K562 (cell line): Measurements from ENCODE around the gene SLC35G6. TPM values are rescaled to one million over a fixed set of nuclear protein-coding genes. Genes with fewer than 3 reads are reported as not detected.

ENCODE experiments used
- ATAC-seq: fragments of 200-7000 bp; cut with Tn5 transposase; 3 replicates; pipeline ENCODE4 v1.9.1; 2020; ENCODE audit warnings: moderate library complexity
- BruUV-seq: library from RNA; stranded (reverse); fragments of 400-500 nt; replicated peaks from 2 replicates; lab custom pipeline; 2021; lab: Mats Ljungman, UMichigan
- CTCF ChIA-PET: fragments of 300-600 bp; formaldehyde crosslinking; extraction: SDS; loops from one replicate; lab custom pipeline; 2021; ENCODE audit warnings: low intra/inter-chr PET ratio; lab: Yijun Ruan, JAX
- POLR2A ChIA-PET: fragments of 300-600, 350-650 bp; sonication (Branson Sonifier 250); formaldehyde crosslinking; extraction: SDS; loops from one replicate; lab custom pipeline; 2021; ENCODE audit warnings: antibody characterized with exemption, inconsistent platforms; lab: Yijun Ruan, JAX
- DNase-seq, 4 experiments: peaks; one replicate each; pipeline versions ENCODE4 v3.0.0 to v3.0.0-alpha.2; 2011 to 2018; ENCODE audit warnings: low spot score in 3 of 4, mixed read lengths in 3 of 4; ENCODE audit errors: extremely low read depth in 1 of 4
- FAIRE-seq: peaks from 2 replicates; lab custom pipeline; 2011; peaks lifted over from hg19 to GRCh38; lab: Jason Lieb, UNC
- H2AFZ ChIP-seq: 2 replicates; pipeline ENCODE4 v1.6.0; 2011; ENCODE audit warnings: low read depth, low read length, control low read depth, inconsistent platforms
- H3K27ac ChIP-seq: fragments of 200-600 bp; 3 replicates; pipeline ENCODE4 v1.8.0; 2011; ENCODE audit warnings: low read depth, mild to moderate bottlenecking, control low read depth, inconsistent platforms, low read length, moderate library complexity, mixed read lengths; ENCODE audit errors: extremely low read depth
- H3K27me3 ChIP-seq, 2 experiments: fragments of 300-600 bp in 1 of 2; 2 replicates in 1 of 2; 3 replicates in 1 of 2; pipeline versions ENCODE4 v1.6.0 to v1.8.0; 2011; ENCODE audit warnings: inconsistent platforms in 2 of 2, low read length in 2 of 2, mild to moderate bottlenecking in 1 of 2, mixed read lengths in 1 of 2, moderate library complexity in 1 of 2; ENCODE audit not compliant: control insufficient read depth in 2 of 2, insufficient read depth in 2 of 2
- H3K36me3 ChIP-seq: fragments of 300-600 bp; 3 replicates; pipeline ENCODE4 v1.8.0; 2011; ENCODE audit warnings: mild to moderate bottlenecking, low read length, inconsistent platforms; ENCODE audit not compliant: control insufficient read depth, insufficient read depth
- H3K4me1 ChIP-seq, 2 experiments: fragments of 200-600 bp in 1 of 2; replicated peaks in 1 of 2; 2 replicates in 1 of 2; 3 replicates in 1 of 2; pipeline versions ENCODE4 v1.5.1 to v1.8.0; 2011; ENCODE audit warnings: inconsistent platforms in 2 of 2, low read length in 2 of 2, mild to moderate bottlenecking in 1 of 2, mixed read lengths in 1 of 2, moderate library complexity in 1 of 2; ENCODE audit not compliant: control insufficient read depth in 2 of 2, insufficient read depth in 2 of 2
- H3K4me2 ChIP-seq: 2 replicates; pipeline ENCODE4 v1.6.1; 2011; ENCODE audit warnings: low read length, control low read depth, inconsistent platforms, mixed read lengths; ENCODE audit not compliant: insufficient read depth
- H3K4me3 ChIP-seq: fragments of 200-600 bp; sonication (generic), shearing (Covaris generic); 2 replicates; pipeline ENCODE4 v1.5.1; 2016; ENCODE audit warnings: control low read depth, inconsistent platforms
- H3K79me2 ChIP-seq: fragments of 200-600 bp; 3 replicates; pipeline ENCODE4 v1.8.0; 2011; ENCODE audit warnings: low read length, inconsistent platforms; ENCODE audit not compliant: control insufficient read depth, insufficient read depth
- H3K9ac ChIP-seq, 2 experiments: 2 replicates each; pipeline versions ENCODE4 v1.6.0 to v1.6.1; 2011; ENCODE audit warnings: low read depth in 2 of 2, low read length in 2 of 2, control low read depth in 1 of 2, inconsistent platforms in 1 of 2, mild to moderate bottlenecking in 1 of 2, mixed read lengths in 1 of 2; ENCODE audit not compliant: insufficient read depth in 1 of 2
- H3K9me1 ChIP-seq: one replicate; pipeline ENCODE4 v1.6.0; 2011; ENCODE audit warnings: inconsistent platforms, mild to moderate bottlenecking, low read length, moderate library complexity; ENCODE audit not compliant: control insufficient read depth, insufficient read depth
- H3K9me3 ChIP-seq: replicated peaks from 2 replicates; pipeline ENCODE4 v1.5.1; 2011; ENCODE audit warnings: low read depth, low read length, inconsistent platforms; ENCODE audit not compliant: control insufficient read depth, insufficient read depth
- H4K20me1 ChIP-seq: replicated peaks from 2 replicates; pipeline ENCODE4 v1.6.1; 2011; ENCODE audit warnings: low read length, inconsistent platforms, mixed read lengths; ENCODE audit not compliant: control insufficient read depth, insufficient read depth
- ASH1L ChIP-seq: fragments of 450-650 bp; IDR thresholded peaks from 2 replicates; pipeline ENCODE4 v1.6.1; 2018; ENCODE audit warnings: borderline replicate concordance, mild to moderate bottlenecking, low read depth; ENCODE audit not compliant: partially characterized antibody
- CEBPZ ChIP-seq: fragments of 150-350 bp; IDR thresholded peaks from 2 replicates; pipeline ENCODE4 v1.6.1; 2014; ENCODE audit warnings: low read depth, mild to moderate bottlenecking, low read length, borderline replicate concordance
- MCM3 ChIP-seq: fragments of 450-650 bp; IDR thresholded peaks from 2 replicates; pipeline ENCODE4 v1.6.1; 2016
- PTRF ChIP-seq: fragments of 450-650 bp; IDR thresholded peaks from 2 replicates; pipeline ENCODE4 v1.6.1; 2016; ENCODE audit warnings: mild to moderate bottlenecking, missing genetic modification characterization, missing compliant biosample characterization
- RFX7 ChIP-seq: fragments of 250-450 bp; sonication (Bioruptor Pico); IDR thresholded peaks from 2 replicates; pipeline ENCODE4 v1.5.1; 2021; ENCODE audit warnings: mild to moderate bottlenecking
- TCF7L2 ChIP-seq: fragments of 150-350 bp; IDR thresholded peaks from 2 replicates; pipeline ENCODE4 v1.6.1; 2016; ENCODE audit warnings: low read depth, mild to moderate bottlenecking, low read length, moderate library complexity
- TEAD2 ChIP-seq: fragments of 450-650 bp; IDR thresholded peaks from 2 replicates; pipeline ENCODE4 v1.6.1; 2016; ENCODE audit warnings: missing genetic modification characterization, control low read depth, missing compliant biosample characterization
- ZNF311 ChIP-seq: fragments of 250-450 bp; sonication (Bioruptor Pico); IDR thresholded peaks from 2 replicates; pipeline ENCODE4 v1.4.0; 2020; ENCODE audit warnings: mild to moderate bottlenecking, moderate library complexity
- ZNF431 ChIP-seq: sonication (generic); formaldehyde crosslinking; IDR thresholded peaks from 2 replicates; pipeline ENCODE4 v1.8.0; 2022; ENCODE audit warnings: mild to moderate bottlenecking, missing genetic modification reagents
- WGBS: fragments of 100-300 bp; shearing (Covaris generic); methylation state at CpG from one replicate; pipeline ENCODE4 v1.1.6; 2016; ENCODE audit warnings: low coverage, mixed read lengths; ENCODE audit not compliant: insufficient coverage; ENCODE audit errors: missing lambda C conversion rate; 5-methylcytosine and 5-hydroxymethylcytosine counted together
- in situ Hi-C: fragments of 300-500 bp; cut with MboI; formaldehyde crosslinking; loops from 4 replicates; pipeline ENCODE4 v1.15.0; 2018; ENCODE audit warnings: inconsistent platforms, mixed read lengths
- intact Hi-C: fragments of 100-400 bp; cut with micrococcal nuclease; formaldehyde crosslinking; loops from 2 replicates; pipeline ENCODE4 v1.14.2; 2022
- polyA plus RNA-seq, 8 experiments: library from polyadenylated mRNA; depleted of rRNA in 4 of 8; stranded (reverse) in 5 of 8; unstranded in 3 of 8; fragments of >200 nt; fragmentation: Nextera tagmentation in 2 of 8; fragmentation: Illumina TruSeq in 1 of 8; extraction: Ambion mirVana in 2 of 8; extraction: Trizol in 1 of 8; gene quantifications; 2 replicates each; pipeline versions ENCODE4 v1.2.1 to v1.2.3, GENCODE V29; 2011 to 2014; ENCODE audit warnings: inconsistent platforms in 1 of 8, missing spikeins in 1 of 8
- total RNA-seq, 7 experiments: library from RNA; depleted of rRNA in 6 of 7; stranded (reverse); fragments of >200 nt in 6 of 7; fragmentation: Illumina TruSeq in 2 of 7; extraction: Trizol in 2 of 7; gene quantifications; 2 replicates each; pipeline versions ENCODE4 v1.2.1 to v1.2.3, GENCODE V29; 2011 to 2021; ENCODE audit warnings: low replicate concordance in 1 of 7

The SLC35G6 gene
- total and polyA plus RNA-seq, 9 of the 15 experiments (the other 6 are each of a cell fraction or from before 2014, with no cell fraction given): not detected

- Histone ChIP-seq H4K20me1 (no peaks in the 10 kb centered on the region), H3K9me1 (no peaks in the 10 kb centered on the region), H3K27ac (no peak overlapping the region), H2AFZ (no peak overlapping the region), H3K79me2 (no peaks in the 10 kb centered on the region), H3K27me3 (no peaks in the 10 kb centered on the region), H3K9ac (no peak overlapping the region), H3K9me3 (no peaks in the 10 kb centered on the region), H3K4me2 (no peak overlapping the region), H3K36me3 (no peaks in the 10 kb centered on the region), H3K4me3 (no peak overlapping the region), H3K4me1 (peaks cover 4 to 26% of the 10 kb centered on the region in 2 experiments; a peak in 4 of 5 replicates)
- FAIRE-seq: no peak
- no TSS peak for BruUV-seq
- DNase-seq: no peak
- TF ChIP-seq ASH1L (no peak), PTRF (tag) (no peak), TEAD2 (tag) (no peak), ZNF431 (CRISPR knock-in tag) (no peak), RFX7 (CRISPR knock-in tag) (no peak), TCF7L2 (no peak), MCM3 (no peak), ZNF311 (no peak), CEBPZ (no peak)
- intact Hi-C loops: no loop called here
- ChIA-PET POLR2A (no interaction called here), CTCF (no interaction called here)
- no peak for ATAC-seq
- in situ Hi-C loops: no loop called here
- 81% methylated on average over 7 of the region's 7 CpGs for WGBS
Measured at GRCh38 chr17:7448461-7448860, 32.8 kb upstream of the SLC35G6 start.
